Measurements from ENCODE around the gene MRPL4. TPM values are rescaled to one million over a fixed set of nuclear protein-coding genes. Genes with fewer than 3 reads are reported as not detected.

Gene MRPL4
- total RNA-seq, 1 experiment from 2014 or later, result 99.3 TPM

DNA sequence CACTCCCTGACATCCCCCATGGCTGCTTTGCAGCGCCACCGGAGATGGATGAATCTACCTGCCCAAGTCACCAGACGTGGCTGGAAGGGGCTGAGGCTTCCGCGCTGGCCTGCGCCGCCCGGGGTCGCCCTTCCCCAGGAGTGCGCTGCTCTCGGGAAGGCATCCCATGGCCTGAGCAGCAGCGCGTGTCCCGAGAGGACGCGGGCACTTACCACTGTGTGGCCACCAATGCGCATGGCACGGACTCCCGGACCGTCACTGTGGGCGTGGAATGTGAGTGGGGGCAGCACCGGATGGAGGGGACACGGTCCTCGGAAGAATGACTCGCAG lies 42.3 kb downstream of the MRPL4 start:
- H3K9ac ChIP-seq (ENCODE audit: extremely low read depth, insufficient read length, low read length), result no peak overlapping the region
- TF ChIP-seq, protein P1, sequence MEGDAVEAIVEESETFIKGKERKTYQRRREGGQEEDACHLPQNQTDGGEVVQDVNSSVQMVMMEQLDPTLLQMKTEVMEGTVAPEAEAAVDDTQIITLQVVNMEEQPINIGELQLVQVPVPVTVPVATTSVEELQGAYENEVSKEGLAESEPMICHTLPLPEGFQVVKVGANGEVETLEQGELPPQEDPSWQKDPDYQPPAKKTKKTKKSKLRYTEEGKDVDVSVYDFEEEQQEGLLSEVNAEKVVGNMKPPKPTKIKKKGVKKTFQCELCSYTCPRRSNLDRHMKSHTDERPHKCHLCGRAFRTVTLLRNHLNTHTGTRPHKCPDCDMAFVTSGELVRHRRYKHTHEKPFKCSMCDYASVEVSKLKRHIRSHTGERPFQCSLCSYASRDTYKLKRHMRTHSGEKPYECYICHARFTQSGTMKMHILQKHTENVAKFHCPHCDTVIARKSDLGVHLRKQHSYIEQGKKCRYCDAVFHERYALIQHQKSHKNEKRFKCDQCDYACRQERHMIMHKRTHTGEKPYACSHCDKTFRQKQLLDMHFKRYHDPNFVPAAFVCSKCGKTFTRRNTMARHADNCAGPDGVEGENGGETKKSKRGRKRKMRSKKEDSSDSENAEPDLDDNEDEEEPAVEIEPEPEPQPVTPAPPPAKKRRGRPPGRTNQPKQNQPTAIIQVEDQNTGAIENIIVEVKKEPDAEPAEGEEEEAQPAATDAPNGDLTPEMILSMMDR (conservative IDR thresholded peaks at IDR 0.05), result peak; percentile 59
- H2BK120ac ChIP-seq (ENCODE audit: low read depth, low read length, poor library complexity, severe bottlenecking), result no peak overlapping the region
- peaks cover 96% of the 10 kb centered on the region for H3K27me3 Mint-ChIP-seq (ENCODE audit: low read depth)
- peak overlapping the region; percentile 3 for H3K4me2 ChIP-seq (ENCODE audit: insufficient read depth, insufficient read length, low read length)
- H2AFZ ChIP-seq (ENCODE audit: low read length), result no peak overlapping the region
- peaks cover 12 to 37% of the 10 kb centered on the region in 2 experiments for H3K4me1 Mint-ChIP-seq
- no peak overlapping the region for H4K8ac ChIP-seq (replicated peaks; ENCODE audit: insufficient read length, low read depth, low read length)
- no peak overlapping the region for H3K27ac ChIP-seq (ENCODE audit: insufficient read length, low read depth, low read length)
- H2BK15ac ChIP-seq (ENCODE audit: low read depth, low read length), result no peak overlapping the region
- H3K4ac ChIP-seq (ENCODE audit: low read depth, low read length), result no peak overlapping the region
- H2BK12ac ChIP-seq (ENCODE audit: insufficient read length, low read depth, low read length), result no peak overlapping the region
- H3K27me3 ChIP-seq (ENCODE audit: insufficient read depth, low read length), result peaks cover 58% of the 10 kb centered on the region
- H3K23me2 ChIP-seq (ENCODE audit: insufficient read length, low read depth, low read length, poor library complexity, severe bottlenecking), result peaks cover 33% of the 10 kb centered on the region
- H4K20me1 ChIP-seq (ENCODE audit: control insufficient read depth, insufficient read depth, insufficient read length), result no peaks in the 10 kb centered on the region
- no peak overlapping the region for H3K23ac ChIP-seq (ENCODE audit: insufficient read length, low read depth, low read length)
- H3K4me1 ChIP-seq (ENCODE audit: insufficient read depth, low read length), result no peaks in the 10 kb centered on the region; the same call in 1 of the 2 replicates
- no peak overlapping the region for H4K91ac ChIP-seq (ENCODE audit: insufficient read length, low read depth, low read length)
- H3K18ac ChIP-seq (ENCODE audit: insufficient read length, low read depth, low read length), result no peak overlapping the region
- no peaks in the 10 kb centered on the region for H3K79me2 ChIP-seq (ENCODE audit: insufficient read depth, low read length)
- H3K4me3 Mint-ChIP-seq, result peak overlapping the region in 1 of 2 experiments; percentile 59; a peak in 2 of 5 replicates
- no peak overlapping the region for H3K27ac Mint-ChIP-seq
- H3K56ac ChIP-seq (ENCODE audit: insufficient read length, low read depth, low read length), result no peak overlapping the region
- H3K79me1 ChIP-seq (ENCODE audit: insufficient read depth, low read depth, low read length, poor library complexity, severe bottlenecking), result no peaks in the 10 kb centered on the region
- no peak overlapping the region for H4K5ac ChIP-seq (ENCODE audit: insufficient read length, low read depth, low read length)
- H2AK5ac ChIP-seq (ENCODE audit: insufficient read length, low read length), result no peak overlapping the region
- no peak overlapping the region for H2BK20ac ChIP-seq (ENCODE audit: low read depth, low read length, poor library complexity, severe bottlenecking)
- peaks cover 0 to 2% of the 10 kb centered on the region in 2 experiments; a peak in 2 of 5 replicates for H3K9me3 Mint-ChIP-seq
- no CpG with 5 or more reads among the region's 25 CpGs for WGBS (ENCODE audit: extremely low coverage, insufficient read length, low lambda C conversion rate)
- H3K9me3 ChIP-seq (ENCODE audit: control insufficient read depth, low read depth, low read length), result no peaks in the 10 kb centered on the region
- no peak overlapping the region for H2BK5ac ChIP-seq (ENCODE audit: insufficient read length, low read length)
- peak; percentile 74 for DNase-seq
- H3T11ph ChIP-seq (ENCODE audit: low read length), result no peak overlapping the region
- no peaks in the 10 kb centered on the region; a peak in 3 of 7 replicates for H3K36me3 Mint-ChIP-seq (ENCODE audit: insufficient read depth in 1 of 3, low read depth in 3 of 3)
- H3K14ac ChIP-seq (ENCODE audit: insufficient read depth, low read length), result no peak overlapping the region; the same call in 1 of the 2 replicates

All from H9 (cell line).